Keratinocyte (primary cell): ENCODE measurements around the gene MAP2K4. TPM values are rescaled to one million over a fixed set of nuclear protein-coding genes. Genes with fewer than 3 reads are reported as not detected.

Source experiments
- DNase-seq: peaks from one replicate; pipeline ENCODE4 v3.0.0-alpha.2; 2011; ENCODE audit warnings: low read depth, missing footprints, low spot score
- FAIRE-seq: peaks from 2 replicates; lab custom pipeline; 2011; peaks lifted over from hg19 to GRCh38; lab: Jason Lieb, UNC
- H2AFZ ChIP-seq: 2 replicates; pipeline ENCODE4 v1.6.0; 2012; ENCODE audit warnings: low read length, control low read depth, inconsistent platforms; ENCODE audit not compliant: control insufficient read depth
- H3K27ac ChIP-seq: 2 replicates; pipeline ENCODE4 v1.5.1; 2011; ENCODE audit warnings: low read length; ENCODE audit not compliant: control insufficient read depth, insufficient read depth
- H3K27me3 ChIP-seq: 3 replicates; pipeline ENCODE4 v1.6.0; 2011; ENCODE audit warnings: low read length; ENCODE audit not compliant: control insufficient read depth, insufficient read depth; ENCODE audit errors: extremely low read depth
- H3K36me3 ChIP-seq, 2 experiments: 2 replicates in 1 of 2; 3 replicates in 1 of 2; pipeline ENCODE4 v1.5.1; 2011; ENCODE audit warnings: low read length in 2 of 2, mild to moderate bottlenecking in 1 of 2; ENCODE audit not compliant: control insufficient read depth in 2 of 2, insufficient read depth in 2 of 2; ENCODE audit errors: extremely low read depth in 1 of 2
- H3K4me1 ChIP-seq: 3 replicates; pipeline ENCODE4 v1.5.1; 2011; ENCODE audit warnings: low read length; ENCODE audit not compliant: control insufficient read depth, insufficient read depth; ENCODE audit errors: extremely low read depth
- H3K4me2 ChIP-seq: 3 replicates; pipeline ENCODE4 v1.6.0; 2011; ENCODE audit warnings: low read depth, low read length; ENCODE audit not compliant: control insufficient read depth, insufficient read depth; ENCODE audit errors: extremely low read depth
- H3K4me3 ChIP-seq, 3 experiments: fragments of 200-600 bp in 1 of 3; sonication (generic) in 1 of 3; 2 replicates in 2 of 3; 3 replicates in 1 of 3; pipeline ENCODE4 v1.5.1; 2011 to 2016; ENCODE audit warnings: low read length in 3 of 3, mild to moderate bottlenecking in 3 of 3, control low read depth in 2 of 3, inconsistent platforms in 1 of 3, low read depth in 1 of 3, mixed read lengths in 1 of 3, mixed run types in 1 of 3, moderate library complexity in 1 of 3; ENCODE audit not compliant: control insufficient read depth in 2 of 3, insufficient read depth in 2 of 3; ENCODE audit errors: extremely low read depth in 1 of 3
- H3K79me2 ChIP-seq: 2 replicates; pipeline ENCODE4 v1.6.0; 2012; ENCODE audit warnings: low read length; ENCODE audit not compliant: control insufficient read depth, insufficient read depth
- H3K9ac ChIP-seq: 3 replicates; pipeline ENCODE4 v1.6.0; 2011; ENCODE audit warnings: low read length; ENCODE audit not compliant: control insufficient read depth, insufficient read depth; ENCODE audit errors: extremely low read depth
- H3K9me1 ChIP-seq: 3 replicates; pipeline ENCODE4 v1.6.0; 2011; ENCODE audit warnings: low read length; ENCODE audit not compliant: control insufficient read depth, insufficient read depth; ENCODE audit errors: extremely low read depth
- H3K9me3 ChIP-seq: 2 replicates; pipeline ENCODE4 v1.5.1; 2012; ENCODE audit warnings: low read depth, low read length; ENCODE audit not compliant: control insufficient read depth
- H4K20me1 ChIP-seq: 3 replicates; pipeline ENCODE4 v1.6.0; 2011; ENCODE audit warnings: low read length; ENCODE audit not compliant: control insufficient read depth, insufficient read depth; ENCODE audit errors: extremely low read depth
- CTCF ChIP-seq, 3 experiments: IDR thresholded peaks in 1 of 3; conservative IDR thresholded peaks in 1 of 3; optimal IDR thresholded peaks in 1 of 3; 2 replicates in 2 of 3; 3 replicates in 1 of 3; pipeline versions ENCODE3 to v1.5.1; 2011; ENCODE audit warnings: low read length in 3 of 3, mild to moderate bottlenecking in 3 of 3, moderate library complexity in 2 of 3, control low read depth in 1 of 3, inconsistent platforms in 1 of 3; ENCODE audit not compliant: insufficient read depth in 2 of 3; ENCODE audit errors: extremely low read depth in 1 of 3
- EZH2 ChIP-seq: IDR thresholded peaks from one replicate; pipeline ENCODE4 v1.6.1; 2012; ENCODE audit warnings: inconsistent platforms, mild to moderate bottlenecking, low read length, moderate library complexity
- dilution Hi-C: fragments of 300-500 bp; cut with MboI; formaldehyde crosslinking; loops from one replicate; pipeline ENCODE4 v1.7.0; 2020; ENCODE audit warnings: low sequenced_read_pairs; ENCODE audit not compliant: extremely low pct_ligation_motif_present
- polyA plus RNA-seq, 5 experiments: library from polyadenylated mRNA; depleted of rRNA in 3 of 5; stranded (reverse) in 3 of 5; stranded (forward) in 1 of 5; unstranded in 1 of 5; fragments of >200 nt; gene quantifications; 1 replicate in 1 of 5; 2 replicates in 3 of 5; 3 replicates in 1 of 5; pipeline versions ENCODE4 v1.2.1 to v1.2.3, GENCODE V29; 2011 to 2012; ENCODE audit warnings: missing spikeins in 2 of 5, low read depth in 1 of 5, low replicate concordance in 1 of 5

The MAP2K4 gene
- polyA plus RNA-seq, 1 donor (not counting 4 experiments of a cell fraction or from before 2014, with no cell fraction given) = 37.3 TPM

- dilution Hi-C loops = no loop called here
- Histone ChIP-seq H3K36me3 (peaks cover 10 to 14% of the 10 kb centered on the region in 2 experiments), H3K9me1 (no peaks in the 10 kb centered on the region), H3K79me2 (no peaks in the 10 kb centered on the region), H3K4me3 (no peak overlapping the region), H3K9ac (no peak overlapping the region), H2AFZ (no peak overlapping the region), H3K4me2 (no peak overlapping the region), H4K20me1 (no peaks in the 10 kb centered on the region), H3K9me3 (no peaks in the 10 kb centered on the region), H3K27ac (no peak overlapping the region), H3K27me3 (no peaks in the 10 kb centered on the region), H3K4me1 (no peaks in the 10 kb centered on the region)
- DNase-seq (peak; percentile 4), FAIRE-seq (peak; percentile 52)
- no peak for TF ChIP-seq EZH2
- TF ChIP-seq CTCF (optimal IDR thresholded peaks at IDR 0.05 in 1 of 3, IDR thresholded peaks at IDR 0.05 in 1 of 3, conservative IDR thresholded peaks at IDR 0.05 in 1 of 3; ENCODE audit: extremely low read depth in 1 of 3, insufficient read depth in 2 of 3, low read length in 3 of 3) = no peak
Measured at GRCh38 chr17:12118617-12119016, 97.9 kb downstream of the MAP2K4 start.

DNA sequence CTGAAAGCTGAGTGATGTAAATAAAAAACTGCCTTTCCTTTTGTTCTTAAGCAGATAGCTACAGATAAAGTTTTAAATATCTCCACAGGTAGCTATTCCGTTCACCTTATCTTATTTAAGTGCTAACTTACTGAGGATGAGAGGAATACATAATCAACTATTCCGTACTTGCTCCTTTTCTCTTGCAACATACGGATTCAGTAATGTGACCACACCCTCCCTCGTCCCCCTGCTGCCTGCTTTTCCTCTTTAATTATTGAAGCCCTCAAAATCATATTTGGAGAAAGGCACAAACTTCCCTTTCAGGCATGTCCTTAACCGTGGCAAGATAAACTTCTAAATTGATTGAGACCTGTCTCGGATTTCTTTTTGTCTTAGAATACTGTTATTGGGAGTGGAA lies 101.4 kb downstream of the MAP2K4 start:
- FAIRE-seq = no peak

More for the DNA sequence above, 101.4 kb downstream of the MAP2K4 start:
- no peak overlapping the region for H3K4me2 ChIP-seq
- H3K9ac ChIP-seq = no peak overlapping the region
- no peak overlapping the region for H2AFZ ChIP-seq
- H3K4me3 ChIP-seq = no peak overlapping the region
- no peak overlapping the region for H3K27ac ChIP-seq
- no peaks in the 10 kb centered on the region for H3K79me2 ChIP-seq
- no peaks in the 10 kb centered on the region for H4K20me1 ChIP-seq
- H3K9me1 ChIP-seq = no peaks in the 10 kb centered on the region
- H3K27me3 ChIP-seq = no peaks in the 10 kb centered on the region
- H3K9me3 ChIP-seq = no peaks in the 10 kb centered on the region
- no peaks in the 10 kb centered on the region for H3K4me1 ChIP-seq
- no peak for DNase-seq
- dilution Hi-C loops = no loop called here
- H3K36me3 ChIP-seq = peaks cover 7 to 10% of the 10 kb centered on the region in 2 experiments
- no peak for TF ChIP-seq CTCF (optimal IDR thresholded peaks at IDR 0.05 in 1 of 3, IDR thresholded peaks at IDR 0.05 in 1 of 3, conservative IDR thresholded peaks at IDR 0.05 in 1 of 3; ENCODE audit: extremely low read depth in 1 of 3, insufficient read depth in 2 of 3, low read length in 3 of 3)
- TF ChIP-seq EZH2 = no peak
